ENCODE results near the gene ZSWIM4. TPM values are rescaled to one million over a fixed set of nuclear protein-coding genes. Genes with fewer than 3 reads are reported as not detected.
A peak's percentile ranks its signal among the peaks of the same experiment; 100 is the strongest.

The ZSWIM4 gene
- total RNA-seq, 4 donors from 2014 or later, result 2.8 to 19.8 (median 4.0) TPM

- TF ChIP-seq POLR2A (IDR thresholded peaks at IDR 0.05) (no peak), EP300 (IDR thresholded peaks at IDR 0.05) (no peak)
- TF ChIP-seq, protein P1, sequence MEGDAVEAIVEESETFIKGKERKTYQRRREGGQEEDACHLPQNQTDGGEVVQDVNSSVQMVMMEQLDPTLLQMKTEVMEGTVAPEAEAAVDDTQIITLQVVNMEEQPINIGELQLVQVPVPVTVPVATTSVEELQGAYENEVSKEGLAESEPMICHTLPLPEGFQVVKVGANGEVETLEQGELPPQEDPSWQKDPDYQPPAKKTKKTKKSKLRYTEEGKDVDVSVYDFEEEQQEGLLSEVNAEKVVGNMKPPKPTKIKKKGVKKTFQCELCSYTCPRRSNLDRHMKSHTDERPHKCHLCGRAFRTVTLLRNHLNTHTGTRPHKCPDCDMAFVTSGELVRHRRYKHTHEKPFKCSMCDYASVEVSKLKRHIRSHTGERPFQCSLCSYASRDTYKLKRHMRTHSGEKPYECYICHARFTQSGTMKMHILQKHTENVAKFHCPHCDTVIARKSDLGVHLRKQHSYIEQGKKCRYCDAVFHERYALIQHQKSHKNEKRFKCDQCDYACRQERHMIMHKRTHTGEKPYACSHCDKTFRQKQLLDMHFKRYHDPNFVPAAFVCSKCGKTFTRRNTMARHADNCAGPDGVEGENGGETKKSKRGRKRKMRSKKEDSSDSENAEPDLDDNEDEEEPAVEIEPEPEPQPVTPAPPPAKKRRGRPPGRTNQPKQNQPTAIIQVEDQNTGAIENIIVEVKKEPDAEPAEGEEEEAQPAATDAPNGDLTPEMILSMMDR (IDR thresholded peaks at IDR 0.05), result no peak
- Histone ChIP-seq H3K36me3 (no peaks in the 10 kb centered on the region), H3K27ac (peak overlapping the region in 1 of 4 donors; percentile 25), H3K4me3 (peak overlapping the region; percentile 11 to 43 (median 32)), H3K27me3 (peaks cover 0 to 18% of the 10 kb centered on the region in 2 donors), H3K4me1 (peaks cover 0 to 18% (median 8%) of the 10 kb centered on the region in 4 donors), H3K9me3 (no peaks in the 10 kb centered on the region)
- 3 to 5% methylated on average over 31 to 33 of the region's 45 CpGs for WGBS, 2 donors
- no peak for DNase-seq (ENCODE audit: low spot score in 2 of 2)
Observed at GRCh38 chr19:13872695-13873389, 77.6 kb downstream of the ZSWIM4 start.

- TF ChIP-seq EP300 (IDR thresholded peaks at IDR 0.05) (no peak), POLR2A (IDR thresholded peaks at IDR 0.05) (no peak)
- TF ChIP-seq, protein P1 (IDR thresholded peaks at IDR 0.05), result no peak
- Histone ChIP-seq H3K27ac (no peak overlapping the region), H3K4me1 (peaks cover 0 to 18% (median 8%) of the 10 kb centered on the region in 4 donors), H3K9me3 (no peaks in the 10 kb centered on the region), H3K27me3 (peaks cover 0 to 18% of the 10 kb centered on the region in 2 donors), H3K36me3 (no peaks in the 10 kb centered on the region), H3K4me3 (no peak overlapping the region)
- 52 to 54% methylated on average over 35 of the region's 35 CpGs for WGBS, 2 donors
- DNase-seq (ENCODE audit: low spot score in 2 of 2), result no peak
Observed at GRCh38 chr19:13873834-13874515, 78.7 kb downstream of the ZSWIM4 start.

DNA sequence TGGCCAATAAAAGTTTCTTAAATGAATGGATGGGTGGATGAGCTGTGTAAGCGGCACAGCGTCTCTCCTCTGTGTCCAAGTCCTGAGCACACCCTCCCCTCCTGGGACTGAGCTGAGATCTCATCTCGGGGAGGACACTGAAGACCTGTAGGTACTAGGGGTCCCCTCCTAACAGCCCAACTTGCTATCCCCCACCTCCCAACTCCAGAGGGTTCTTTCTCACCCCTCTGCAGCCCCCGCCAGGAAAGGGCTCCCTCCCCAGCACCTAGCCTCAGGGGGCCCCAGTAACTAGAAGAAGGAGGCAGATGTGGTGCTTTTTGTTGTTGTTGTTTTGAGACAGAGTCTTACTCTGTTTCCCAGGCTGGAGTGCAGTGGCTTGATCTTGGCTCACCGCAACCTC is 80.6 kb downstream of the ZSWIM4 start:
- no peak for DNase-seq (ENCODE audit: low spot score in 2 of 2)
- Histone ChIP-seq H3K36me3 (no peaks in the 10 kb centered on the region), H3K27ac (no peak overlapping the region), H3K27me3 (peaks cover 0 to 18% of the 10 kb centered on the region in 2 donors), H3K4me1 (peaks cover 4 to 35% (median 19%) of the 10 kb centered on the region in 4 donors), H3K4me3 (no peak overlapping the region), H3K9me3 (no peaks in the 10 kb centered on the region)
- no peak for TF ChIP-seq EP300 (IDR thresholded peaks at IDR 0.05)
- no peak for TF ChIP-seq POLR2A (IDR thresholded peaks at IDR 0.05)
- TF ChIP-seq, protein P1 (IDR thresholded peaks at IDR 0.05), result no peak
- 88 to 92% methylated on average over 5 of the region's 5 CpGs for WGBS, 2 donors

DNA sequence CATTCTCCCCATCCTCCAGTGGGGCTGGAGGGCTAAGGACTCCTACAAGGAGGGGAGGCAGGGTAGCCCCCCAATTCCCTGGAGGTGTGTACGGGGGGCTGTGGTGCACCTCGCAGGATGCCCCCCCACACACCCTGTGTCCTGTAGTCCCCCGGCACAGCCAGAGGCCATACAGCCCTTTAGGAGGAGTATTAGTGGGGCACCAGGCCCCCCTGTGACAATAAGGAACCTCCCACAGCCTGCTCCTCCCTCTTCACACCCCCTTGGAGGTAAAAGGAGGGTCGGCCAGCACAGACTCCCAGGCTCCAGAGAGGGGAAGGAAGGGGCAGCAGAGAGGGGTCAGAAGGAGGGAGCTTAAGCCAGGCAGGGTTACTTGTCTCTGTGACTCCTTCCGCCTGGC is 81.6 kb downstream of the ZSWIM4 start, which contains the start of gene NANOS3:
Gene NANOS3 (plus strand): TSS at position 301 of the 400 bp plus-strand sequence. CDS start 115 bp downstream, outside the sequence.
- Histone ChIP-seq H3K27me3 (peaks cover 0 to 18% of the 10 kb centered on the region in 2 donors), H3K27ac (no peak within 1 kb of the TSS), H3K4me3 (no peak within 1 kb of the TSS), H3K4me1 (peaks cover 4 to 45% (median 29%) of the 10 kb centered on the region in 4 donors), H3K36me3 (no peaks in the 10 kb centered on the region), H3K9me3 (no peaks in the 10 kb centered on the region)
- 61 to 67% methylated on average over 3 to 4 of the region's 5 CpGs for WGBS, 2 donors
- TF ChIP-seq EP300 (IDR thresholded peaks at IDR 0.05), result no peak
- TF ChIP-seq, protein P1 (IDR thresholded peaks at IDR 0.05), result no peak
- TF ChIP-seq POLR2A (IDR thresholded peaks at IDR 0.05), result no peak
- DNase-seq (ENCODE audit: low spot score in 2 of 2), result no peak

GRCh38 chr19:13877303-13877702 is 82.1 kb downstream of the ZSWIM4 start:
- Histone ChIP-seq H3K36me3 (no peaks in the 10 kb centered on the region), H3K4me3 (no peak overlapping the region), H3K27ac (no peak overlapping the region), H3K9me3 (no peaks in the 10 kb centered on the region), H3K27me3 (peaks cover 0 to 18% of the 10 kb centered on the region in 2 donors), H3K4me1 (peaks cover 4 to 49% (median 34%) of the 10 kb centered on the region in 4 donors)
- WGBS, 2 donors, result 89 to 92% methylated on average over 19 to 25 of the region's 27 CpGs
- no peak for TF ChIP-seq POLR2A (IDR thresholded peaks at IDR 0.05)
- TF ChIP-seq, protein P1 (IDR thresholded peaks at IDR 0.05), result no peak
- TF ChIP-seq EP300 (IDR thresholded peaks at IDR 0.05), result no peak
- no peak for DNase-seq (ENCODE audit: low spot score in 2 of 2)

Measured in tibial nerve (tissue), 4 donors.